H1 (cell line): ENCODE results near the gene HS2ST1. TPM values are rescaled to one million over a fixed set of nuclear protein-coding genes. Genes with fewer than 3 reads are reported as not detected.

Experiments
- CTCF ChIA-PET: fragments of 300-600 bp; sonication (Branson Sonifier 250); formaldehyde crosslinking; loops from one replicate; lab custom pipeline; 2021; ENCODE audit not compliant: partially characterized antibody; lab: Charles Lee
- POLR2A ChIA-PET: fragments of 300-600 bp; sonication (Branson Sonifier 250); formaldehyde crosslinking; loops from one replicate; lab custom pipeline; 2021; ENCODE audit warnings: inconsistent platforms; ENCODE audit not compliant: partially characterized antibody; lab: Charles Lee
- DNase-seq, 2 experiments: peaks; one replicate each; pipeline versions ENCODE4 v3.0.0 to v3.0.0-alpha.2; 2010 to 2022; ENCODE audit warnings: low spot score in 2 of 2, low read depth in 1 of 2, mixed read lengths in 1 of 2
- FAIRE-seq: peaks from 2 replicates; lab custom pipeline; 2011; peaks lifted over from hg19 to GRCh38; lab: Jason Lieb, UNC
- H2AFZ ChIP-seq: 2 replicates; pipeline ENCODE4 v1.8.1; 2012; ENCODE audit warnings: low read length, inconsistent platforms
- H2AK5ac ChIP-seq: 2 replicates; pipeline ENCODE4 v1.6.1; 2013; ENCODE audit warnings: low read depth, low read length
- H2BK120ac ChIP-seq: replicated peaks from 2 replicates; pipeline ENCODE3; 2013; ENCODE audit warnings: low read depth, low read length, inconsistent platforms
- H2BK12ac ChIP-seq: 2 replicates; pipeline ENCODE4 v1.6.1; 2013; ENCODE audit warnings: low read depth, low read length
- H2BK15ac ChIP-seq: 2 replicates; pipeline ENCODE4 v1.6.1; 2013; ENCODE audit warnings: low read length
- H2BK20ac ChIP-seq: 2 replicates; pipeline ENCODE4 v1.6.1; 2013; ENCODE audit warnings: low read length
- H2BK5ac ChIP-seq: 2 replicates; pipeline ENCODE4 v1.6.1; 2013; ENCODE audit warnings: low read depth, low read length
- H3K14ac ChIP-seq: 2 replicates; pipeline ENCODE4 v1.6.1; 2013; ENCODE audit warnings: inconsistent platforms; ENCODE audit not compliant: insufficient read length
- H3K18ac ChIP-seq: 2 replicates; pipeline ENCODE4 v1.6.1; 2013; ENCODE audit warnings: low read length; ENCODE audit errors: extremely low read depth
- H3K23ac ChIP-seq: 2 replicates; pipeline ENCODE4 v1.6.1; 2013; ENCODE audit warnings: inconsistent platforms; ENCODE audit not compliant: insufficient read length
- H3K23me2 ChIP-seq: 2 replicates; pipeline ENCODE4 v1.6.1; 2013; ENCODE audit warnings: low read depth, low read length
- H3K27ac ChIP-seq: 2 replicates; pipeline ENCODE4 v1.6.1; 2011; ENCODE audit warnings: low read depth, low read length, inconsistent platforms
- H3K27me3 ChIP-seq, 4 experiments: replicated peaks in 1 of 4; 1 replicate in 1 of 4; 2 replicates in 3 of 4; pipeline versions ENCODE4 v1.6.1 to v1.8.1; 2011 to 2013; ENCODE audit warnings: low read length in 3 of 4, mild to moderate bottlenecking in 3 of 4, inconsistent platforms in 2 of 4, mixed read lengths in 2 of 4, moderate library complexity in 1 of 4; ENCODE audit not compliant: control insufficient read depth in 3 of 4, insufficient read depth in 3 of 4; ENCODE audit errors: extremely low read depth in 1 of 4
- H3K36me3 ChIP-seq, 4 experiments: 2 replicates each; pipeline versions ENCODE4 v1.6.1 to v1.8.1; 2011 to 2013; ENCODE audit warnings: mild to moderate bottlenecking in 4 of 4, low read length in 3 of 4, moderate library complexity in 2 of 4, control low read depth in 1 of 4, inconsistent platforms in 1 of 4; ENCODE audit not compliant: insufficient read depth in 4 of 4, control insufficient read depth in 2 of 4
- H3K4ac ChIP-seq: replicated peaks from 2 replicates; pipeline ENCODE3; 2013; ENCODE audit warnings: low read length, low read depth, mixed read lengths, inconsistent platforms; ENCODE audit not compliant: insufficient read length
- H3K4me1 ChIP-seq, 4 experiments: replicated peaks in 1 of 4; 1 replicate in 1 of 4; 2 replicates in 3 of 4; pipeline versions ENCODE4 v1.6.1 to v1.8.1; 2011 to 2013; ENCODE audit warnings: low read length in 3 of 4, inconsistent platforms in 2 of 4, mixed read lengths in 1 of 4; ENCODE audit not compliant: insufficient read depth in 4 of 4, control insufficient read depth in 3 of 4
- H3K4me2 ChIP-seq, 2 experiments: 2 replicates each; pipeline versions ENCODE4 v1.6.1 to v1.8.1; 2011 to 2013; ENCODE audit warnings: low read depth in 2 of 2, low read length in 2 of 2, control low read depth in 1 of 2, inconsistent platforms in 1 of 2, mild to moderate bottlenecking in 1 of 2; ENCODE audit not compliant: insufficient read depth in 1 of 2
- H3K4me3 ChIP-seq, 4 experiments: fragments of 200-600, 300-600 bp in 1 of 4; sonication (generic), shearing (Covaris generic), sonication (Bioruptor Twin) in 1 of 4; 2 replicates each; pipeline versions ENCODE4 v1.5.1 to v1.8.1; 2011 to 2016; ENCODE audit warnings: low read length in 4 of 4, low read depth in 3 of 4, control low read depth in 2 of 4, inconsistent platforms in 2 of 4, mild to moderate bottlenecking in 2 of 4, mixed read lengths in 1 of 4, moderate library complexity in 1 of 4; ENCODE audit not compliant: insufficient read depth in 2 of 4; ENCODE audit errors: extremely low read depth in 1 of 4
- H3K56ac ChIP-seq: replicated peaks from 2 replicates; pipeline ENCODE3; 2013; ENCODE audit warnings: low read depth, mild to moderate bottlenecking, mixed read lengths, low read length, inconsistent platforms; ENCODE audit not compliant: insufficient read length
- H3K79me1 ChIP-seq: 2 replicates; pipeline ENCODE4 v1.6.1; 2013; ENCODE audit warnings: low read depth, low read length, control low read depth
- H3K79me2 ChIP-seq, 2 experiments: 2 replicates each; pipeline versions ENCODE4 v1.6.1 to v1.8.1; 2012 to 2013; ENCODE audit warnings: low read length in 2 of 2, mild to moderate bottlenecking in 2 of 2, inconsistent platforms in 1 of 2; ENCODE audit not compliant: insufficient read depth in 2 of 2, control insufficient read depth in 1 of 2
- H3K9ac ChIP-seq, 4 experiments: replicated peaks in 1 of 4; 1 replicate in 1 of 4; 2 replicates in 3 of 4; pipeline versions ENCODE4 v1.6.1 to v1.8.1; 2011 to 2013; ENCODE audit warnings: low read depth in 3 of 4, low read length in 3 of 4, control low read depth in 2 of 4, mild to moderate bottlenecking in 2 of 4, moderate library complexity in 2 of 4, inconsistent platforms in 1 of 4; ENCODE audit errors: extremely low read depth in 1 of 4
- H3K9me3 ChIP-seq, 2 experiments: 2 replicates each; pipeline versions ENCODE4 v1.6.1 to v1.8.1; 2012 to 2013; ENCODE audit warnings: mild to moderate bottlenecking in 2 of 2, moderate library complexity in 2 of 2, control low read depth in 1 of 2, inconsistent platforms in 1 of 2, low read depth in 1 of 2, low read length in 1 of 2, mixed read lengths in 1 of 2; ENCODE audit not compliant: insufficient read depth in 2 of 2
- H4K20me1 ChIP-seq, 2 experiments: replicated peaks in 1 of 2; 2 replicates each; pipeline versions ENCODE3 to v1.8.1; 2011 to 2013; ENCODE audit warnings: inconsistent platforms in 2 of 2, low read length in 2 of 2, mild to moderate bottlenecking in 1 of 2; ENCODE audit not compliant: insufficient read depth in 2 of 2, control insufficient read depth in 1 of 2
- H4K5ac ChIP-seq: 2 replicates; pipeline ENCODE4 v1.6.1; 2013; ENCODE audit warnings: low read length, low read depth, mixed read lengths, inconsistent platforms; ENCODE audit not compliant: insufficient read length
- H4K8ac ChIP-seq: 2 replicates; pipeline ENCODE4 v1.8.0; 2013; ENCODE audit warnings: mild to moderate bottlenecking, moderate library complexity, low read length, inconsistent platforms; ENCODE audit not compliant: insufficient read depth; ENCODE audit errors: extremely low read depth
- H4K91ac ChIP-seq: replicated peaks from 2 replicates; pipeline ENCODE3; 2013; ENCODE audit warnings: low read length, mixed read lengths, inconsistent platforms; ENCODE audit not compliant: insufficient read length
- ASH2L ChIP-seq: fragments of 200-600, 300-600 bp; sonication (generic); IDR thresholded peaks from one replicate; pipeline ENCODE4 v1.7.1; 2017; ENCODE audit warnings: low read length
- EZH2 ChIP-seq: fragments of 200-600 bp; sonication (generic); IDR thresholded peaks from 2 replicates; pipeline ENCODE4 v1.7.1; 2012; ENCODE audit warnings: low read depth, mild to moderate bottlenecking, moderate library complexity, low read length, inconsistent platforms; ENCODE audit not compliant: severe bottlenecking
- KDM4A ChIP-seq: IDR thresholded peaks from one replicate; pipeline ENCODE4 v1.7.1; 2012; ENCODE audit warnings: low read depth, mild to moderate bottlenecking, moderate library complexity, low read length, inconsistent platforms; ENCODE audit not compliant: severe bottlenecking
- PHF8 ChIP-seq: fragments of 200-600 bp; sonication (generic); conservative IDR thresholded peaks from 2 replicates; pipeline ENCODE4 v1.7.1; 2012; ENCODE audit warnings: low read depth, mild to moderate bottlenecking, inconsistent platforms, low read length, moderate library complexity
- RBBP5 ChIP-seq: IDR thresholded peaks from 2 replicates; pipeline ENCODE4 v1.7.1; 2012; ENCODE audit warnings: low read depth, mild to moderate bottlenecking, inconsistent platforms, low read length, moderate library complexity, borderline replicate concordance
- RFX5 ChIP-seq: IDR thresholded peaks from 2 replicates; pipeline ENCODE4 v1.6.1; 2011; ENCODE audit warnings: low read depth, low read length, improper control_type of control experiment, borderline replicate concordance
- RNF2 ChIP-seq: fragments of 200-900, 300-1000 bp; sonication (generic); IDR thresholded peaks from 2 replicates; pipeline ENCODE4 v1.7.1; 2016; ENCODE audit warnings: borderline replicate concordance, low read depth, mild to moderate bottlenecking, antibody characterized with exemption, low read length; ENCODE audit not compliant: poor library complexity, severe bottlenecking; ENCODE audit errors: missing control alignments
- RXRA ChIP-seq: IDR thresholded peaks from 2 replicates; pipeline ENCODE4 v1.6.1; 2011; ENCODE audit warnings: low read depth, mild to moderate bottlenecking, low read length, moderate library complexity; ENCODE audit not compliant: insufficient read depth
- SAP30 ChIP-seq: fragments of 300-600 bp; sonication (generic); IDR thresholded peaks from 2 replicates; pipeline ENCODE4 v1.7.1; 2012; ENCODE audit warnings: low read length, moderate library complexity, mild to moderate bottlenecking, inconsistent platforms; ENCODE audit not compliant: insufficient read depth, insufficient replicate concordance
- SIN3A ChIP-seq, 2 experiments: IDR thresholded peaks in 1 of 2; conservative IDR thresholded peaks in 1 of 2; 2 replicates each; pipeline ENCODE4 v1.6.1; 2011 to 2012; ENCODE audit warnings: low read length in 2 of 2, improper control_type of control experiment in 1 of 2, low read depth in 1 of 2, mild to moderate bottlenecking in 1 of 2
- TAF1 ChIP-seq: IDR thresholded peaks from 2 replicates; pipeline ENCODE4 v1.6.1; 2011; ENCODE audit warnings: mild to moderate bottlenecking, low read depth, low read length
- WGBS, 2 experiments: shearing (Covaris generic) in 1 of 2; methylation state at CpG; one replicate each; pipeline versions ENCODE4 v1.1.6 to v1.1.7; 2013 to 2015; ENCODE audit warnings: low lambda C conversion rate in 2 of 2, mixed read lengths in 2 of 2, inconsistent platforms in 1 of 2, low coverage in 1 of 2, missing lambda C conversion rate in 1 of 2; ENCODE audit not compliant: insufficient replicate concordance in 2 of 2, insufficient coverage in 1 of 2, insufficient read length in 1 of 2; ENCODE audit errors: extremely low coverage in 1 of 2, missing lambda C conversion rate in 1 of 2; 5-methylcytosine and 5-hydroxymethylcytosine counted together
- polyA plus RNA-seq, 7 experiments: library from polyadenylated mRNA; depleted of rRNA in 3 of 7; stranded (reverse) in 5 of 7; unstranded in 2 of 7; fragments of >200 nt in 5 of 7; fragments of 200-250 nt in 2 of 7; gene quantifications; 1 replicate in 5 of 7; 2 replicates in 1 of 7; 4 replicates in 1 of 7; pipeline versions ENCODE4 v1.2.1 to v1.2.3, GENCODE V29; 2011 to 2013; ENCODE audit warnings: missing spikeins in 2 of 7, mixed read lengths in 2 of 7
- total RNA-seq: library from RNA; stranded (reverse); fragmentation: NEBNext Ultra II Directional; extraction: Animal tissue kit (Norgen Biotek cat#: 25700); gene quantifications from 2 replicates; pipeline ENCODE4 v1.2.1, GENCODE V29; 2021

The HS2ST1 gene
- total and polyA plus RNA-seq, 2 of the 8 experiments (the other 6 are each of a cell fraction or from before 2014, with no cell fraction given) = 5.2 to 28.3 TPM

GRCh38 chr1:87132284-87132870 is 217.9 kb downstream of the HS2ST1 start:
- Histone ChIP-seq H3K36me3 (no peaks in the 10 kb centered on the region), H3K4me3 (peak overlapping the region; percentile 42 to 69 (median 56)), H3K23ac (no peak overlapping the region), H2BK15ac (no peak overlapping the region), H3K56ac (no peak overlapping the region), H4K91ac (no peak overlapping the region), H4K8ac (peak overlapping the region; percentile 91; the same call in 1 of the 2 replicates), H3K9ac (peak overlapping the region in 3 of 4 experiments; percentile 5 to 55 (median 54); a peak in 4 of 7 replicates), H3K27me3 (peaks cover 0 to 14% (median 11%) of the 10 kb centered on the region in 4 experiments; a peak in 5 of 7 replicates), H3K79me1 (no peaks in the 10 kb centered on the region), H3K23me2 (peaks cover 3% of the 10 kb centered on the region; the same call in 1 of the 2 replicates), H2BK12ac (no peak overlapping the region), H3K4ac (no peak overlapping the region), H2BK120ac (no peak overlapping the region), H3K14ac (no peak overlapping the region), H3K18ac (peak overlapping the region; percentile 73; the same call in 1 of the 2 replicates), H3K9me3 (no peaks in the 10 kb centered on the region), H4K5ac (no peak overlapping the region), H3K4me1 (peaks cover 0 to 6% (median under 1%) of the 10 kb centered on the region in 4 experiments; a peak in 4 of 7 replicates), H2BK20ac (no peak overlapping the region), H3K27ac (no peak overlapping the region), H4K20me1 (no peaks in the 10 kb centered on the region), H2BK5ac (no peak overlapping the region; the same call in 1 of the 2 replicates), H3K79me2 (no peaks in the 10 kb centered on the region), H3K4me2 (peak overlapping the region; percentile 51 to 86), H2AK5ac (no peak overlapping the region), H2AFZ (peak overlapping the region; percentile 93; the same call in 1 of the 2 replicates)
- DNase-seq (no peak), FAIRE-seq (no peak)
- ChIA-PET CTCF (interaction anchor here (0.7 to 1.4 kb wide), 4 partner anchors 9 to 112 kb away, joined by 3 to 8 read pairs (median 6); no protein-coding TSS in a partner anchor), POLR2A (no interaction called here)
- 50% methylated on average over 20 of the region's 47 CpGs; no CpG with 5 or more reads in 1 of the 2 experiments for WGBS, 2 experiments
- peak; percentile 54 for TF ChIP-seq ASH2L
- TF ChIP-seq EZH2 = peak; percentile 30
- TF ChIP-seq PHF8 = peak; percentile 22; the same call in 1 of the 2 replicates
- TF ChIP-seq SAP30 = no peak
- no peak for TF ChIP-seq RNF2
- peak; percentile 58; the same call in 1 of the 2 replicates for TF ChIP-seq RBBP5
- TF ChIP-seq KDM4A = peak; percentile 27
- TF ChIP-seq SIN3A (conservative IDR thresholded peaks at IDR 0.05 in 1 of 2, IDR thresholded peaks at IDR 0.05 in 1 of 2; ENCODE audit: low read depth in 1 of 2, low read length in 2 of 2) = no peak
- TF ChIP-seq RXRA = no peak
- no peak for TF ChIP-seq TAF1
- no peak for TF ChIP-seq RFX5
